HepG2 (cell line): ENCODE measurements around the gene PIGC. TPM values are rescaled to one million over a fixed set of nuclear protein-coding genes. Genes with fewer than 3 reads are reported as not detected.
A peak's percentile ranks its signal among the peaks of the same experiment; 100 is the strongest.

Source experiments
- FOXK2 ChIP-seq: fragments of 450-650 bp; IDR thresholded peaks from 2 replicates; pipeline ENCODE4 v1.6.1; 2016
- GTF3A ChIP-seq: sonication (generic); formaldehyde crosslinking; conservative IDR thresholded peaks from 2 replicates; pipeline ENCODE4 v1.4.0; 2020; ENCODE audit warnings: mild to moderate bottlenecking, missing genetic modification reagents
- HMGXB4 ChIP-seq, 2 experiments: sonication (generic) in 1 of 2; formaldehyde crosslinking in 1 of 2; IDR thresholded peaks; 2 replicates each; pipeline versions ENCODE4 v1.4.0 to v1.6.1; 2018 to 2020; ENCODE audit warnings: missing genetic modification reagents in 2 of 2, borderline replicate concordance in 1 of 2, low read depth in 1 of 2, mild to moderate bottlenecking in 1 of 2, missing biosample characterization in 1 of 2
- IRF9 ChIP-seq: sonication (generic); formaldehyde crosslinking; IDR thresholded peaks from 2 replicates; pipeline ENCODE4 v1.8.0; 2022; ENCODE audit warnings: missing genetic modification reagents, mild to moderate bottlenecking, borderline replicate concordance
- NFIC ChIP-seq: IDR thresholded peaks from 2 replicates; pipeline ENCODE4 v1.6.1; 2012; ENCODE audit warnings: mild to moderate bottlenecking, low read length, inconsistent platforms
- NRL ChIP-seq: sonication (generic); formaldehyde crosslinking; IDR thresholded peaks from 2 replicates; pipeline ENCODE4 v1.5.0; 2020; ENCODE audit warnings: missing genetic modification reagents, mild to moderate bottlenecking, moderate library complexity, borderline replicate concordance
- PRDM10 ChIP-seq: sonication (generic); formaldehyde crosslinking; IDR thresholded peaks from 2 replicates; pipeline ENCODE4 v1.4.0; 2020; ENCODE audit warnings: low read depth, missing genetic modification reagents
- SALL1 ChIP-seq: sonication (generic); formaldehyde crosslinking; IDR thresholded peaks from 2 replicates; pipeline ENCODE4 v1.8.0; 2022; ENCODE audit warnings: mild to moderate bottlenecking, missing genetic modification reagents
- THAP11 ChIP-seq: IDR thresholded peaks from 2 replicates; pipeline ENCODE4 v1.6.1; 2016; ENCODE audit warnings: missing biosample characterization, missing genetic modification reagents
- ZBTB8A ChIP-seq: sonication (generic); formaldehyde crosslinking; IDR thresholded peaks from 2 replicates; pipeline ENCODE4 v1.4.0; 2020; ENCODE audit warnings: mild to moderate bottlenecking, low read depth, missing genetic modification reagents, borderline replicate concordance
- ZNF121 ChIP-seq: sonication (generic); formaldehyde crosslinking; IDR thresholded peaks from 2 replicates; pipeline ENCODE4 v1.5.0; 2020; ENCODE audit warnings: mild to moderate bottlenecking, missing genetic modification reagents
- ZNF407 ChIP-seq: sonication (generic); formaldehyde crosslinking; IDR thresholded peaks from one replicate; pipeline ENCODE4 v1.5.1; 2020; ENCODE audit warnings: mild to moderate bottlenecking, missing genetic modification reagents; ENCODE audit errors: not compliant biosample characterization
- ZNF614 ChIP-seq: IDR thresholded peaks from 2 replicates; pipeline ENCODE4 v1.6.1; 2018; ENCODE audit warnings: missing biosample characterization, missing genetic modification reagents, inconsistent platforms, borderline replicate concordance
- ZNF773 ChIP-seq: sonication (generic); formaldehyde crosslinking; IDR thresholded peaks from 2 replicates; pipeline ENCODE4 v1.4.0; 2020; ENCODE audit warnings: missing genetic modification reagents, borderline replicate concordance
- ZNF841 ChIP-seq: sonication (generic); formaldehyde crosslinking; IDR thresholded peaks from 2 replicates; pipeline ENCODE4 v1.8.1; 2023; ENCODE audit warnings: missing genetic modification reagents, borderline replicate concordance
- polyA plus RNA-seq, 8 experiments: library from polyadenylated mRNA; depleted of rRNA in 3 of 8; stranded (reverse) in 7 of 8; unstranded in 1 of 8; fragments of >200 nt; fragmentation: Illumina TruSeq in 4 of 8; extraction: Trizol in 4 of 8; gene quantifications; 2 replicates each; pipeline versions ENCODE4 v1.2.1 to v1.2.3, GENCODE V29; 2011 to 2016; ENCODE audit warnings: low read depth in 4 of 8, missing spikeins in 1 of 8, mixed read lengths in 1 of 8; ENCODE audit not compliant: insufficient read depth in 1 of 8
- total RNA-seq, 5 experiments: library from RNA; depleted of rRNA; stranded (reverse); fragments of >200 nt; fragmentation: Illumina TruSeq; extraction: Trizol; gene quantifications; 2 replicates each; pipeline ENCODE4 v1.2.3, GENCODE V29; 2016; ENCODE audit warnings: low read depth in 1 of 5

The PIGC gene
- total and polyA plus RNA-seq, 2 of the 13 experiments (the other 11 are each of a cell fraction or from before 2014, with no cell fraction given) = 26.7 to 29.5 TPM

- TF ChIP-seq PRDM10 (CRISPR knock-in tag) (no peak; the same call in 1 of the 2 replicates), NRL (CRISPR knock-in tag) (no peak), ZNF841 (CRISPR knock-in tag) (no peak), HMGXB4 (CRISPR knock-in tag; IDR thresholded peaks at IDR 0.05; ENCODE audit: borderline replicate concordance in 1 of 2, low read depth in 1 of 2) (no peak; a peak in 2 of 4 replicates), ZNF614 (CRISPR knock-in tag) (no peak), GTF3A (CRISPR knock-in tag) (no peak), ZNF773 (CRISPR knock-in tag) (no peak), SALL1 (peak; percentile 44; the same call in 1 of the 2 replicates), THAP11 (CRISPR knock-in tag) (no peak), ZNF407 (CRISPR knock-in tag) (no peak), IRF9 (CRISPR knock-in tag) (no peak), FOXK2 (no peak), NFIC (no peak), ZNF121 (CRISPR knock-in tag) (no peak), ZBTB8A (CRISPR knock-in tag) (no peak; the same call in 1 of the 2 replicates)
Measured at GRCh38 chr1:172450524-172450885, 6.6 kb upstream of the PIGC start (continued).
